GM19328 (cell line): Measurements from ENCODE around the gene GUCD1.
"Not testable (repeated sequence)": the region's sequence is repeated elsewhere in the genome, so short reads cannot be mapped to it uniquely, and the experiment has no call there.

ENCODE experiments used
- ATAC-seq: cut with Tn5 transposase; IDR thresholded peaks from one replicate; pipeline ENCODE4 v1.9.1; 2021; ENCODE audit warnings: mild to moderate bottlenecking, moderate library complexity; ENCODE audit not compliant: unreplicated experiment

Gene GUCD1

DNA sequence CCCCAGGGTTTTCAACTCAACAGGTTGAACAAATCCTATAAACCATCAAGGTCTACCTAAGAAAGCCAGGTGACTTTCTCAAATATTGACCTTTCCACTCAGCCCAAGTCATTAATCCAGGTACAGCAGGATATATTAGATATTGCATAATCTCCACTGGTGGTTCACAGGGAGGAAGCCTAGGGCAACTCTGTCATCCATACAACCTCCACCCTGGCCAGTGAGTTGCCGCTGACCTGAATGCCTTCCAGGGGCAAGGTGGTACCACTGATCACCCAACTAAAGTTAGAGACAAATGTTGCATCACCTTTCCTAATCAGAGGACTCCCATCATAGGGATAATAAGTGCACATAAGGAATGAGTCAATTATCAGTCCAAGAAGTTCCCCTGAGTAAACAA lies 22.9 kb downstream of the GUCD1 start:
- ATAC-seq: no peak

- ATAC-seq: not testable (repeated sequence)
Observed at GRCh38 chr22:24530968-24531367, 24.0 kb downstream of the GUCD1 start.

DNA sequence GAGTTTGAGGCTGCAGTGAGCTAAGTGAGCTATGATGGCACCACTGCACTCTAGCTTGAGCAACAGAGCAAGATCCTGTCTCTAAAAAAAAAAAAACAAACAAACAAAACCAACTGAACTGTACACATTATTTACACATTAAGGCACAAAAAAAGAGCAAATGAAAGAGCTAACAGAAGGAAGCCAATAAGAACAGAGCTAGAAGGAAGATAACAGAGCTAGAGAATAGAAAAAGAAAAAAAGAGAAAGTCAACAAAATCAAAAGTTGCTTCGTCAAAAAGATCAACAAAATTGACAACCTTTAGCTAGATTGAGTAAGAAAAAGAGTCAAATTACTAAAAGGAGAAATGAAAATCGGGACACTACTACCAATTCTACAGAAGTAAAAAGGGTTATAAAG lies 25.0 kb downstream of the GUCD1 start:
- ATAC-seq: no peak

GRCh38 chr22:24526191-24526590 lies 28.7 kb downstream of the GUCD1 start:
- no peak for ATAC-seq

- ATAC-seq: no peak
Observed at GRCh38 chr22:24525416-24526037, 29.4 kb downstream of the GUCD1 start.

GRCh38 chr22:24523873-24524272 lies 31.1 kb downstream of the GUCD1 start:
- ATAC-seq: no peak

GRCh38 chr22:24521791-24522245 lies 33.1 kb downstream of the GUCD1 start:
- ATAC-seq: no peak

DNA sequence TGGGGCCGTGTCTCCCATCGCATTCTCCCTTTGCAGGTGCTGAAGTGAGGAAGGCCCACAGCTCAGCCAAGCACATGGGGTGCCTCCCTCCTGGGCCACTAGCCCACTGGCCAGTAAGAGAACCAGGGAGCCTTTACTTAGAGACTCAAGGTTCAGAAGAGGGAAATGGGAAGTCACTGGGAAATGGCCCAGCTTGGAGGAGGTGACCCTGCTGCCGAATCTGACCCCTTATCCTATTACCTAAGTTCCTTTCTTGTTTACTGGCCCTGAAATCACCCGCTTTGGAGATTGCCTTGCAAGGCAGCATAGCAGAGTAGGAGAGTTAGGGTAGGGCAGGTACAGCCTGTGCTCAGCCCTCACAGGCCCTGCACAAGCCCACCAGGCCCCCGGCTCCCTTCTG lies 35.4 kb downstream of the GUCD1 start:
- ATAC-seq: no peak

- no peak for ATAC-seq
Observed at GRCh38 chr22:24518771-24519485, 36.0 kb downstream of the GUCD1 start.

DNA sequence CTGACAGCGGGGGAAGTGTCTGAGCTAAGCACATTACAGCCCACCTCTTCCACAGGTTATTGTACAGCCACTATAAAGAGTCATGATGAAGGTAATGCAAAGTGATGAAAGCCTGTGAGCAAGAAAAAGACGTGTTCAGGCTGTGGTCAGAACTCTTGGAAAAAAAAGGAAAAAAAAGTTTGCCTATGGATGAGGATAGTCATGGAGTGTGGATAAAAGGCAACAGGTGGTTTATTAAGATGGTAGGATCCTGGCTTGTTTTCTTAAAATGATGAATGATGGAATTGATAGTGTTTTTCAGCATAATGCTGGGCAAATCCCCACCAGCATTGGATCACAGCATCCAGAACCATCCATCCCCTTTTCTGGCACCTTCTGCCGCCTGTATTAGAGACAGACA lies 36.7 kb downstream of the GUCD1 start:
- no peak for ATAC-seq

DNA sequence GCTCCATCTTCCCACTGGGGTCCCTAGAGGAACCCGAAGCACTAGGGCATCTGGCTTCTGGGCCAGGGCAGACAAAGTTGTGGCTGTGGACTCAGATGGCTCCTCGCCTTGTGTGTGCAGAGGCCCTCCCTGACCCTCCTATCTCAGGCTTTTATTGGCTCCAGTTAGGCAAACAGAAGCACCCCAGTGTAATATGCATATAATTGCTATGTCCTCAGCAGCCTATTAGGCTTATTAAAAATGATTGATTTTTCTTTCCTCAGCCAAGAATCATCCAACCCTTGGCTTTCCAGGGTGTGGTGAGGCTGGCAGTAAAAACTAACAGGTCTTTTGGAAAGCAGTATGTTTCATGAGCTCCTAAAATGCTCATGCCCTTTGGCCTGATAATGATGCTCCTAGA lies 37.5 kb downstream of the GUCD1 start:
- ATAC-seq: no peak

- ATAC-seq: no peak
Observed at GRCh38 chr22:24516301-24516737, 38.6 kb downstream of the GUCD1 start.

GRCh38 chr22:24515027-24515338 lies 40.0 kb downstream of the GUCD1 start:
- ATAC-seq: no peak

DNA sequence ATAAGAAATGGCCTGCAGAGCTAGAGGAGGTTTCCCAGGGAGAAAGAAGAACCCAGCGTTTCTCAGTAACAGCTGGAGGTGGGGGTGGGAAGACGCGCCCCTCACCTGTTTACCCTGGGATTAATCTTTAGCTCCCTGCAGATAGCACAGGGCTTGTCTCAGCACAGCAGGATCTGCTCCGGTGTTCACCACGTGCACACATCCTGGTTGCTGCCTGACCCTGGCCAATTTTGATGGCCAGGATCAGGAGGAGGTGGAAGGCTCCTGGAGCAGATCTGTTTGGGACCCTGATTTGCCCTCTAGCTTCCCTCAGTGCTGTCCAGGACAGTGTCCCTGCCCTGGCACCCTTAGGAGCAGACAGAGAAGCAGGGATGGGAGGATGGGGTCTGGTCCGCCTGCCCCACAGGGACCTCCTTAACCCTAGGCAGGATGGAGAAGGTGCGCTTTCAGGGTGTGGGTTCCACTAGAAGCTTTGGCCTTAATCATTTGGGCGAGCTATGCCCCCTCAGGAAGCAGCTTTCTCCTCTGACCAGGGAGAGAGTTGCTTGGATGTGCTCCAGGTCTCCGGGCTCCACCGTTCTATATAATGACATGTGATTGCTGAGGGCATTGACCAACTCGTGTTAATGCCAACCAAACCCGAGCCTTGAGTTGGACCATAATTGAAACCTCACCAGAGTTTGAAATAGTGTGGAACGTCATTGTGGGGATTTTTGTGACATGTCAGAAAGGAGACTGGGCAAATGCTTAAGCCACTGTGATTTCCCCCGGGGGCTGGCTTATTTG lies 40.5 kb downstream of the GUCD1 start:
- ATAC-seq: no peak

GRCh38 chr22:24513378-24514240 lies 41.3 kb downstream of the GUCD1 start:
- no peak for ATAC-seq

- ATAC-seq: no peak
Observed at GRCh38 chr22:24512043-24512442, 42.9 kb downstream of the GUCD1 start.

- ATAC-seq: no peak
Observed at GRCh38 chr22:24510637-24511625, 44.0 kb downstream of the GUCD1 start.

- ATAC-seq: no peak
Observed at GRCh38 chr22:24507716-24508115, 47.2 kb downstream of the GUCD1 start.

GRCh38 chr22:24506802-24507438 lies 48.0 kb downstream of the GUCD1 start:
- no peak for ATAC-seq
